Activated CD4-positive, alpha-beta T cell treated with anti-CD3 and anti-CD28 coated beads for 48 hours (primary cell): ENCODE data around the gene OR2AT4.
"Not testable (repeated sequence)": the region's sequence is repeated elsewhere in the genome, so short reads cannot be mapped to it uniquely, and the experiment has no call there.

Source experiments
- DNase-seq: peaks from one replicate; pipeline ENCODE4 v3.0.0-alpha.2; 2020

OR2AT4 gene

DNA sequence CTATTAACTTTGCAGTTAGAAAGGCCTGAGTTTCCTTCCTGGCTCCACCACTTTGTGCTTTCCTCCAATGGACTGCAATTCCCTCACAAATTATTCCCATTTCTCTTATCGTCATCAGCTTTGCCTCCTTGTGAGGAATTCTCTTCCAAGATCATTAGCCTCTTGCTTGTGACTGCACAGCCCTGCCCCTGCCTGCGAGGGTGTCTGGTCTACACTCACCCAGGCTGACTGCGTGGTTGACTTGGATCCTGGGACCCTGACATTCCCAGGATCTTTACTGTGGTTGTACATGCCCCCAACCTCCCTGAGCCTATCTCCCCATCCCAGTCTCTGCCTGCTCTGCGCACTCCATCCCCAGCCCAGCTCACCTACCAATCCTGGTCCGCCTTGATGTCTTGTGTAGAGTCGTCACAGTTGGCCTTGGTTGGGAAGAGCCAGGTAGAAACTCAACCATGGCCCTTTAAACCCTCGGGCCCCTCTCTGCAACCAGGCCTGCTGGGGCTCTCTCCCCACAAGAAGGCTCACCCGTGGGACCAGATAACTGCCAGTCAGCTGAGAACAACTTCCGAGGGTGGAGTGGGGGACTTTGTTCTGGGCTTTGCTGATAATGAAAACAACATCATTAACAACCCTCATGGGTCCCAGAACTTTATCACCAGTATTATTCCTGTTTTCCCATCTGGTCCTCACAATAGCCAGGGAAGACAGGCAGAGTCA, at the start of gene OR2AT4:
TSS of gene OR2AT4 (minus strand) at position 421 of the 717 bp plus-strand sequence.
- no peak for DNase-seq

DNA sequence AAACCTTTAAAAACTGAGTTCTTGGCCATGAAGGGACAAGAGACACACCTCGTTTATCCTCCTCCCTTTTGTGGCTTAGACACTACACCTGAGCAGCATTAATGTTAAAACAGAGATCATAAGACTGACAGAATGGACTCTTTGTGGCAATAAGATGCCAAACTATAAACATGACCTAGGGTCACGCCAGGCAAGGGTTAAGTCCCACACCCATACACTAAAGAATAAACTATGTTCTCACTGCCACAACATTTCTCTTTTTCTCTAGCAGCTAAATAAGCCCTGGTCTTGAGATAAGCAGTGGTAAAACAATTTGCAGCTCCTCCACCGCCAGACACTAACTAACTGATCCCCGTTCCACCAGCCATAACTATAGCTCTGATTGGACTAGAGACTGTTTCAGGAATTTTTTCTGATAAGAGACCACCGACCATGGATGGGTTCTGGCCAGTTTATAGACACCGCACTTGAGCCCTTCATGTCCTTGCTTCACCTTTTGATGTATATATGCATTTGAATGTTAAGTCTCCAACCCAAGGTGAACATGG, 49.4 kb upstream of the OR2AT4 start:
- no peak for DNase-seq

DNA sequence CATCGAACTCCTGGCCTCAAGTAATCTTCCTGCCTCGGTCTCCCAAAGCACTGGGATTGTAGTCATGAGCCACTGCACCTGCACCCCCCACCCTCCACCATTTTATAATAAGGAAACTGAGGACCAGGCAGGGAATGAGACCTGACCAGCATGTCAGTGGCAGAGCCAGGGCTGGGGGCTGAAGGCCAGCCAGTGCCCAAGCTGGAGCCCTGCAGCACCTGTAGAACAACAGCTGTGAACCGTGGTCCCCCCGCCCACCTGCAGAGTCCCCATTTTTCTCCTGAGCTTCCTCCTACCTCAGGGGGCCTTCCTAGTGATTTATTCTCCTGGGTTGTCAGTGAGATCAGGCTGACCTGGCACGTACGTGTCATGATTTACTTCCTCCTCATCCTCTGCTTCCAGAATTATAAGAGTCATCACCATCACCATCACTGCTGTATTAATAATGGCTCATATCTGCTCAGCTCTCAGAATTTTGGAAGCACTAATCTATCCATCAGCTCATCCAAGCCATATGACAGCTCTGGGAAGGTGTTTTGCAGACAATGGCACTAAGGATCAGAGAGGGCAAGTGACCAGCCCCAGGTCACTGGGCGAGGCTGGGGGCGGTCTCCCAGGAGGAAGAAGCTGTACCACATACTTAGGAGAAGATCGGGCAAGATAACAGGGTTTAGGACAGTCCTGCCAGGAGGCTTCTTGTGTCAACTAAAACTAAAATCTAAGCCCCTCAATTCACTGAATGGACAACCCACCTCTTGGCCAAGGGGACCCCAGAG, 48.7 kb upstream of the OR2AT4 start:
- DNase-seq = no peak

DNA sequence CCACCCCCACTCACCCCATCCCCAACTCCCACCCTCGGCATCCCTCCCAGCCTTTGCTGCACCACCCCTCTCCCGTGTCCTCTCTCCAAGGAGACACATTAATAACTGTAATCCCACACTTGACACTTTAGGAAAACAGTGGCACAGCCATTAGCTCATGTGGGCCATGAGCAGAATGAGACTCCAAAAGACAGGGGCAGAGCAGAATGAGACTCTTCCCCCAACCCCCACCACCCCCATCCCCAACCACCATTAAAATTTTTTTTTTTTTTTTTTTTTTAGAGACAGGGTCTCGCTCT, 48.0 kb upstream of the OR2AT4 start:
- no peak for DNase-seq

DNA sequence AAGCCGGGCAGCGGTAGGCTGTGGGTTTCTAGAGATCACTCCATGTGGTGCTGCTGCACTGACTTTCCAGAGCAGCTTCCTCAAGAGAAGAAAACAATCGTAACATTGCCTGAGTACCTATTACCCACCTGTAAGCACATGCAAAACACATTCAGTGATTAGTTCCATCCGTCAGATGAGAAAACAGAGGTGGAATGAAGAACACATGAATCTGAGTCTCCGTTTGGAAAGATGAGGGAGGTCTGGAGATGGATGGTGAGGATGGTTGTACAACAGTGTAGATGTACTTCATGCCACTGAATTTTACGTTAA, 46.7 kb upstream of the OR2AT4 start:
- DNase-seq = no peak

DNA sequence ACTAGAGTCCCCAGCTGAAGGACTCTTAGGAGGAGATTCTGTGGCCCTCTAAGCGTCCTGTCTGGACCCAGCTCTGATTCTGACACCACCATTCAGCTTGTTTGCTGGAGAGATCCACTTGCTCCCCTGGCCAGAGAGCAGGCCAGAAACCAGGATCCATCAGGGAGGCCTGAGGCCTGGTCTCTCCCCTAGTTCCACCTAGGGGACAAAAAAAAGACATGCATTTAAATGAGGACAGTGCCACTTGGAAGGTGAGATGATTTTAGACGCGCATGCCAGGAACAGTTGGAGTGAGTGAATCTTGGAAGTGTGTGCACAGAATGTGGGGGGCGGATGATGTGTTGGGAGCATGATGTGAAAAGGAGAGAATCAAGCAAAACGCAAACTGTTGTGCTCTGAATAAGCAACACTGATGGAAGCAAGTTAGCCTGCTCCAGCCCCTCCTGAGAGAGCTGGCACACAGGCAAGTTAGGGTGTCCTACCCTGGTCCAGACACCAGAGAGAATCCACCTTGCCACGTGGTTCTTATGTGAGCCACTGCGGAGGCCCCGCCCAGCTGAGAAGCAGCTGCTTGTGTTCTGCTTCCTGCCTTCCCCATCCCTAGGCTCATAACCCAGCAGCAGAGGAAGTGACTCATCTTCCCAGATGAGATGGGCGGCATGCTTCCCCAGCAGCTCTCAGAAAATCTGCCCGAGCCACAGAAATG, 46.2 kb upstream of the OR2AT4 start:
- peak; percentile 84 for DNase-seq

DNA sequence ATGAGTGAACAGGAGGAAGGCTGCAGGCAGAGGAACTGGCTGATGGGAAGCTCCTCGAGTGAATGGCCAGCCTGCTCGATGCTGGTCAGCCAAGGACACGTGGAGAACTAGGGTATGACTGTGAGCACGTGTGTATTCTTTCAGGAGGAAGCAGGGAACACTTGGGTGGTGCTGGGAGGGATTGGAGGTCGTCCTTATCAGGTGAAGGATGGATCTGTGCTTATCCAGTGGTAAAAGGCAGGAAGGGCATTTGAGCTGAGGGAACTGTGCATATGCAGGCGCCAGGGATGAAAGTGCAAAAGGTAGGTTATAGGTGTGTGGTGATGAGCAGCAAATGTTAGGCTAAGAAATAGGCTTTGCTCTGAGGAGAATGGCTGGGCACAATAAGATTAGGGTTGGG, 44.5 kb upstream of the OR2AT4 start:
- DNase-seq = no peak

DNA sequence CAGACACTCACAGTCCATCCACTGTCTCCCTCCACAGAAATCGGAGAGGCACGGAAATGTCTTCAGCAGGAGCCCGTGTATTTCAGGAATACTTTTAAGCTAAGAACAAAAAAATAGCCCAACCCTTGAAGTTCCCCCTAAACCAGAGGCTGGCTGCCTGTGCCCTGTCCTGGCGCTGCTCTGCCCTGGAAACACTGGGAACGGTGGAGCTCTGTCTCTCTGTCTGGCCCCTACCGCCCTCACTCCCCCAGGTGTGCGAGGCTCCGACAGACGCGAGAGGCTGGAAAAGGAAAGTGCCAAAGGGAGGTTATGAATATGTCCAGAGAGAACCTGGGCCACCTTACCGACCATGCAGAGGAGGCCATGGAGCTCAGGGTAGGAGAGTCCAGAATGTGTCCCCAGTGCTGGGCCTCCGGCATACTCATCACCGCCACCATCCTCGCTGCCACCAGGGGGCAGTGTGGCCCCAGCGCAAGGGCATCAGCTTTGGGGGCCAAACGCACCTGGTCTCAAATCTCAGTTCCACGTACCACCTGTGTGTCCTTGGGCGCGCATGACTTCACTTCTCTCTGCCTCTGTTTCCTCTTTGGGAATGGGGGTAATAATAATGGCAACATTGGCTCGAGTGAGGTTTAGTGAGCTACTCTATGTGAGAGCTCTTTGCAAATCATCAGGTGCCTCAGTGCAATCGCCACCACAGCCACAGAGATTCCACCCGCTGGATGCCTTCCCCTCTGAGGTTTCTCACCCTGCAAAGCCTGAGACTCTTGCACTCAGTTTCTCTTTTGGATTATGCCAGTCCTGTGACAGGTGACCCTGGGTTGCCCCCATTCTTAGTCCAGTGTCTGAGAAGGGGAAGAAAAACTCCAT, 43.8 kb upstream of the OR2AT4 start:
- peak; percentile 84 for DNase-seq

DNA sequence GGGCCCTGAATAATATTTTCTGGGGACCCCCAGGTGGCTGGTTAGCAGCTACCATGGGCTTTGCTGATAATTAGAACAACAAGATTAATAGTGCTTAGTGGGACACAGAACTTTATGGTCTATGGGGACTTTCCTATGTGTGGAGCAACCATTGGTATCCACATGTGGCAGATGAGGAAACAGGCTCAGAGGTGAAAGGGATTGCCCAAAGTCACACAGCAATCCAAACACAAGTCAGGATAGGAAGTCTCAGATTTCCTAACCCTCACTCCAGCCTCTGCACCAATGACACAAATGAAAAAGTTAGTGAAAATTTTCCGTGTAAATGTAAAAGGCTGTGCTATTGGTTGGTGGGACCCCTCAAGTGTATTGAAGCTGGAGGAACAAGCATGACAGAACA, 39.0 kb upstream of the OR2AT4 start:
- no peak for DNase-seq

DNA sequence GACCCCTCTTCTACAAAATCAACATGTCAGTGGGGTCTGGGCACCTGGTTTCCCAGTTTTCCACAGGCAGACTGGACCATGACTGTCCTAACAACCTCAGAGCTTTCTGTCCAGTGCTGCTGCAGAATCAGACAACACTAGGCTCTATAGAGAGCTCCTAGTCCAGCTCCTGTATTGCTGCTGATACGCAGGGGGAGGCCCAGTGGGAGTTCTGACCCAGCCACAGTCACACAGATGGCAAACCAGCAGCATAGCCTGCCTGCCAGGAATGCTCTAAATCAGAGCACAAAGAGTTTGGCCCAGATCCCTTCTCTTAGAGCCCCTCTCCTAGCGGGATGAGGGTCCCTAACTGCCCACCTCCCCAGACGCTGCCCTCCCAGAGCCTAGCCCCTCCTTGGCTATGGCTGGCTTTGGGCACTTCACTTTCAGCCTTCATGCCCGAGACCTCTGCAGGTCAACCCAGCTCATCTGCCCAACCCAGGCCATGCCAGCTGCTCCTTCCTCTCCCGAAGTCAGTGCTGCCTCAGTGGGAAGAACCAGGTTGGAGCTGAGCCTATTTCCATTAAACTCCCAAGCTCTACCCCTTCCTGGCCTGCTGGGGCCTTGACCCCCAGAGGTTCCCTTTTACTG, 38.5 kb upstream of the OR2AT4 start:
- no peak for DNase-seq

DNA sequence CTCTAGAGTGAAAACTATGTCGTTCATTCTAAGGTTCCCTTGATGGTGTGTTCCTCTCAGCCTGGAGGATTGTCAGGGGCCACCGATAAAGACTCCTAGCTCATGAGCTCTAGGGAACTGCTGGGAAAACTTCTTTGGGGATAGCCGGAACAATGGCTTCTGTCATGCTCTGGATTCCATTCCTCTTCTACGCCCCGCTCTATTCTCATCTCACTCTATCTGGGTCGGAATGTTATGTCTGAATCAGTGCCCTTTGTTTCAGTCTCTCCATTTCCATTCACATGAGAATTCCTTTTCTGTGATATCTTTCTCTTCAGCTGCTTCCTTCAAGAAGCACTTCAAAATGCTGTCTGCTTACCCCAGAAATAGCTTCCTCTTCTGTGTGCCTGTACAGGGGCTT, 37.3 kb upstream of the OR2AT4 start:
- no peak for DNase-seq

DNA sequence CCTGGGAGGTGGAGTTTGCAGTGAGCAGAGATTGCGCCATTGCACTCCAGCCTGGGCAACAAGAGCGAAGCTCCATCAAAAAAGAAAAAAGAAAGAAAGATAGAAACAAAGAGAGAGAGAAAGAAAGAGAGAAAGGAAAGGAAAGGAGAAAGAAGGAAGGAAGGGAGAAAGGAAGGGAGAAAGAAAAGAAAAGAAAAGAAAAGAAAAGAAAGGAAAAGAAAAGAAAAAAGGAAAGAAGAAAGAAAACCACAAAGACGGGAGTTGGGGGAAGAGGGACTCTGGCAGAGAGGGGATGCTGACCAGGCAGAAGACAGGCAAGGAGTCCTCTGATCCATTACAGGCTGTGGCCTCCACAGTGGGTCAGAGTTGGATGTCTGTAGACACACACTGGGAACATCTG, 35.4 kb upstream of the OR2AT4 start:
- DNase-seq = no peak

DNA sequence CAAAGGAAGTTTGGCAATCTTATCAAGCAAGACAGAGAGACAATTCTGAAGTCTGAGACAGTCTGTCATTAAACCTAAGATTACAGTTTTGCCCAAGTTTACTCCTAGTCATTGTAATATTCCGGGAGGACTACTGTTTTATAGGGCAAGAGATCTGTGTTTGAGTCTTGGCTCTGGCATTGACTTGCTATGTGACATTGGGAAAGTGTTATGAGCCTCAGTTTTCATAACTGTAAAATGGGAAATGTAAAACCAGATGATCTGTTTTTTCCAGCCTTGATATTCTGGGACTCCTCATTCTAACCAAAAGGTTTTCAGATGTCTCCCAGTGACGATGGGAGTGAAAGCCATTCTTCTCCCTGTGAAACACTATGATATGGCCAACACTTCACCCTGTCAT, 29.9 kb upstream of the OR2AT4 start:
- no peak for DNase-seq

DNA sequence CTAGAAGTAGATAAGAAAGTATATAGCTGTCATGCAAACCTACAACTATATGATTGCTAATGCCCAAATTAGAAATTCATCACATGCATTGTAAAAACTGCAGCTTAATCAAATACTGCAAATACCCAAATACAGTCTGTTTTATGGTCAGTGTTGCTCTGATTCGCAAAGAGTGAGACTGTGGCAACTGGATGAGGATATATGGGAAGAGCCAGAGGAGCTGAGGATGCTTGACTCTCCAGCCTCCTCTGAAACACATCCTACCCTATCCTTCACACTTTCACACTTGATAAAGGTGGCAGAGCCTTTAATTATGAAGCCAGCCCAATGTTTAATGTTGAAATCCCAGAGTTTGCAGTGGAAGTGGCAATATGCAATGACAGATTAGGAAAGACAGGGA, 21.9 kb upstream of the OR2AT4 start:
- DNase-seq = no peak

DNA sequence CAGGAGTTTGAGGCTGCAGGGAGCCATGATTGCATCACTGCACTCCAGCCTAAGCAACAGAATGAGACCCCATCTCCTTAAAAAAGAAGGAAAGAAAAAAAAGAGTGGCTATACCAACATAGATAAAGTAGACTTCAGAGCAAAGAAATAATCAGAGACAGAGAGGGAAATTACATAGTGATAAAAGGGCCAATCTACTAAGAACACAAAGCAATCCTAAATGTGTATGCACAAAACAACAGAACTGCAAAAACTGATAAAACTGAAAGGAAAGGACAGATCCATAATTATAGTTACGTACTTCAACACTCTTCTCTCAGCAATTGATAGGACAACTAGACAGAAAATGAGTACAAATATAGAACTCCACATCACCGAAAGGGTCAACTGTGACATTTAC, 17.8 kb upstream of the OR2AT4 start:
- DNase-seq = no peak

DNA sequence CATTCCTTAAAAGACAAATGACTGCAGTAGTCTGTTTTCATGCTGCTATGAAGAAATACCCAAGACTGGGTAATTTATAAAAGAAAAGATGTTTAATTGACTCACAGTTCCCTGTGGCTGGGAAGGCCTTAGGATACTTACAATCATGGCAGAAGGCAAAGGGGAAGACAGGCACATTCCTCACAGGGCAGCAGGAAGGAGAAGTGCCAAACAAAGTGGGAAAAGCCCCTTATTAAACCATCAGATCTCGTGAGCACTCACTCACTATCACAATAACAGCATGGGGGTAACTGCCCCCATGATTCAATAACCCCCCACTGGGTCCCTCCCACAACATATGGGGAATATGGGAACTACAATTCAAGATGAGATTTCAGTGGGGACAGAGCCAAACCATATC, 16.4 kb upstream of the OR2AT4 start:
- DNase-seq = no peak

DNA sequence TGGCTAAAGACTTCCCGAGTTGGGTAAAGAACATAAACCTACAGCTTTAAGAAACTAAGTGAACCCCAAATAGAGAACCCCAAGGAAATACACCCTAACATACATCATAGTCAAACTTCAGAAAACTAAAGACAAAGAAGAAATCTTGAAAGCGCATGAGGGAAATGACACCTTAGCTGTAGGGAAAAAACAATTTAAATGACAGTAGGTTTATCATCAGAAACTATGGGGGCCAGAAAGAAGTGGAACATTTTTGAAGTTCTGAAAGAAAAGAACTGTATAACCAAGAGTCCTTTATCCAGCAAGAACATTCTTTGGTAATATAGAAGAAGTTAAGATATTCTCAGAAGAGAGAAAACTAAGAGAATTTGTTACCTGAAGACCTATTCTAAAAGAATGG, 15.5 kb upstream of the OR2AT4 start:
- DNase-seq = no peak

DNA sequence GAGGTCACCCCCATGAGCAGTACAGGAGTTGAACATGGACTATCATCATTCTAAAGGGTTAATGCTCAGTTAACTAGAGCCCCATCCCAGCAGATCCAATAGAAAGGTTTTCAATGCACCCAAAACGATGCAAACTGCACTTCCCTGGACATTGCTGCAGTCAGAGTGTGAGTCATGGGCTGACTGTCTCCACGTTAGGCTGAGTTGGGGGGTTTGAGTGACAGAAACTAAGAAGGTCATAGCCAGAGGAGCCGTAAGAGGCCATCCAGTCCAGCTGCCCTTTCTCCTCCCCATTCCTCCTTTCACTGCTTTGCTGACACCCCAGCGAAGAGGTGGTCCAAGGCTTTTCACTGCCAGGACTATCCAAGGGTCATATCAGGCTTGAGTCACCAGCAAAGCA, 10.5 kb upstream of the OR2AT4 start:
- DNase-seq = no peak

DNA sequence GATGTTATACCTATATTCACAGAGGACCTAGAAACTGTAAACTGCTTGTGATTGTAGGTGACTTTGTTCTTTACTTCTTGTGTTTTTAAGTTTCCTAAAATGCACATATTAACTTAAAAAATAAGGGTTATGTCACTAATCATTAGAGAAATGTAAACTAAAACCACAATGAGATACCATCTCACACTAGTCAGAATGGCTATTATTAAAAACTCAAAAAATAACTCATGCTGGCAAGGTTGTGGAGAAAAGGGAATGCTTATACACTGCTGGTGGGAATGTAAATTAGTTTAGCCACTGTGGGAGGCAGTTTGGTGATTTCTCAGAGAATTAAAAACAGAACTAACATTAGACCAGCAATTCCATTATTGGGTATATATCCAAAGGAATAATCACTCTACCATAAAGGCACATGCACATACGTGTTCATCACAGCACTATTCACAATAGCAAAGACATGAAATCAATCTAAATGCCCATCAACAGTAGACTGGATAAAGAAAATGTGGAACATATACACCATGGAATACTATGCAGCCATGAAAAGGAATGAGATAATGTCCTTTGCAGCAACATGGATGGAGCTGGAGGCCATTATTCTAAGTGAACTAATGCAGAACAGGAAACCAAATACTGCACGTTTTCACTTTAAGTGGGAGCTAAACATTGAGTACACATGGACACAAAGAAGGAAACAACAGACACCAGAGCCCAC, 9.4 kb upstream of the OR2AT4 start:
- not testable (repeated sequence) for DNase-seq

DNA sequence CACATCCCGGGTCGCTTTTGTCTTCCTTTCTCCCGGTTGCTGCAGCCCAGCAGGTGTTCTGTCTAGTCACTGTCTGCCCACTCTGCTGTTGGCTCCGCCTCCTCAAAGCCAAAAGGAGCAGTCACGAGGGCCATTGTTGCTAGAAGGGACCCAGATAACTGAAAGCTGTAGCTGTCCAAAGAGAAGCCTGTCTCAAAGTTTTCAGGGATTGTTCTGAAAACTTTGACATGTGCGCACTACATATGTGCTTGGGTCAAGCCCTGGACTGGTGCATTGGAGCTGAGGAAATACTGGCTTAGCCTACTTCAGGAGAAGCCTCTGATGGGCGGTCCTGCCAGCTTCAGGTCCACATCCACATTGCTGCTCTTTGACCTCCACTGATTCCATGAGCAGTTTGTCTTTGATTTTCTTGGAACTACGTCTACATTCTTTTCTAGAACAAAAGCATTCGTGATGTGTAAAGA, 8.8 kb upstream of the OR2AT4 start:
- peak; percentile 6 for DNase-seq

DNA sequence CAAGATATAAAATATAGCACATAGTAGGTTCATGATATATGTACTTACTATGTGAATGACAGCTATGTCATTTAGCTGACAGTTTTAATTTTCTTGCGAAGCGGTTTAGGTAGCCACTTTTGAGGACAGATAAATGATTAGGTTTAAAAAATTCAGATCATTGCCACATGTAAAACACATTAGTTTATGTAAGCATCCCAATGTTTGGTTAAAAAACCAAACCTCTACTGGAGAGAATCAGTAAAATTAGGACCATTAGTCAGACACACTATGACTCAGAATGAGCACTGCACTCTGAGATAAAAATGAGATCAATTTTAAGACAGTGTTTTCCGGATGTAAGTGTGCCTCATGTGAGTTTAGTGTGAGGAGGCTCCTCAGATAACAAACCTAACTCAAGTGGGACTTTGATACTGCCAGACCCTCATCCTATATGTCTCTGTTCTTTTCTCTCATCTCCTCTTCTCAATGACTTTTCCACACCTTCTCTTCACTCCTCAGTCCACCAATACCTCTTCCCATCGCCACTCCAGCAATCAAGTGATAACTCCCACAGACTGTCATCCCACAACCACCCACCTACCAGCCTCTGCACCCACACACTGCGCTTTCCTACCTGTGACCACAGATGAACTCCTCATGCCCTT, 6.8 kb upstream of the OR2AT4 start:
- no peak for DNase-seq
